Astrocyte of the spinal cord (primary cell): ENCODE results near the gene FBRS.

Experiments
- DNase-seq: peaks from one replicate; pipeline ENCODE4 v3.0.0; 2011; ENCODE audit warnings: low read depth, low spot score
- H3K4me3 ChIP-seq: 2 replicates; pipeline ENCODE4 v1.5.1; 2011; ENCODE audit warnings: low read depth, mild to moderate bottlenecking, low read length, moderate library complexity
- in situ Hi-C: cut with HindIII; loops from 2 replicates; pipeline ENCODE4 v1.10.0; 2017; ENCODE audit warnings: low sequenced_read_pairs
- TF ChIP-seq, protein P1 (sequence below): IDR thresholded peaks from 2 replicates; pipeline ENCODE4 v1.5.1; 2012; ENCODE audit warnings: low read depth, mild to moderate bottlenecking, low read length, inconsistent platforms

The FBRS gene

DNA sequence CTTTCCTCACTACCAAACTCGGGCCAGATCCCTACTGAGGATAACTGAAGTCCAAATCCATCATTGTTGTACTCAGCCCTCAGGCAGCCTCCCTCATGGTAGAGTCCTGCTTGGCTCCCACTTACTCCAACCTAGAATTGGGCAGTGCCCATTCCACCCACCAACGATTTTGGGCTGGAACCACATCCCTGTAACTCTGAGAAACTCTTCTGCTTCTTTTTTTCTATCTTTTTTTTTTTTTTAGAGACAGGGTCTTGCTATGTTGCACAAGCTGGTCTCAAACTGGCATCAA is 6.3 kb upstream of the FBRS start:
- TF ChIP-seq, protein P1, sequence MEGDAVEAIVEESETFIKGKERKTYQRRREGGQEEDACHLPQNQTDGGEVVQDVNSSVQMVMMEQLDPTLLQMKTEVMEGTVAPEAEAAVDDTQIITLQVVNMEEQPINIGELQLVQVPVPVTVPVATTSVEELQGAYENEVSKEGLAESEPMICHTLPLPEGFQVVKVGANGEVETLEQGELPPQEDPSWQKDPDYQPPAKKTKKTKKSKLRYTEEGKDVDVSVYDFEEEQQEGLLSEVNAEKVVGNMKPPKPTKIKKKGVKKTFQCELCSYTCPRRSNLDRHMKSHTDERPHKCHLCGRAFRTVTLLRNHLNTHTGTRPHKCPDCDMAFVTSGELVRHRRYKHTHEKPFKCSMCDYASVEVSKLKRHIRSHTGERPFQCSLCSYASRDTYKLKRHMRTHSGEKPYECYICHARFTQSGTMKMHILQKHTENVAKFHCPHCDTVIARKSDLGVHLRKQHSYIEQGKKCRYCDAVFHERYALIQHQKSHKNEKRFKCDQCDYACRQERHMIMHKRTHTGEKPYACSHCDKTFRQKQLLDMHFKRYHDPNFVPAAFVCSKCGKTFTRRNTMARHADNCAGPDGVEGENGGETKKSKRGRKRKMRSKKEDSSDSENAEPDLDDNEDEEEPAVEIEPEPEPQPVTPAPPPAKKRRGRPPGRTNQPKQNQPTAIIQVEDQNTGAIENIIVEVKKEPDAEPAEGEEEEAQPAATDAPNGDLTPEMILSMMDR, result no peak
- no peak for DNase-seq
- in situ Hi-C loops, result no loop called here
- H3K4me3 ChIP-seq, result peak overlapping the region; percentile 73

- TF ChIP-seq, protein P1, result no peak
These were observed 5.5 kb upstream of the FBRS start for GRCh38 chr16:30652718-30653117.

GRCh38 chr16:30654856-30655255 is 3.4 kb upstream of the FBRS start:
- H3K4me3 ChIP-seq, result no peak overlapping the region
- DNase-seq, result no peak
- in situ Hi-C loops, result no loop called here
- TF ChIP-seq, protein P1, result no peak

More at GRCh38 chr16:30652718-30653117, 5.5 kb upstream of the FBRS start:
- in situ Hi-C loops, result no loop called here
- no peak overlapping the region for H3K4me3 ChIP-seq
- no peak for DNase-seq

DNA sequence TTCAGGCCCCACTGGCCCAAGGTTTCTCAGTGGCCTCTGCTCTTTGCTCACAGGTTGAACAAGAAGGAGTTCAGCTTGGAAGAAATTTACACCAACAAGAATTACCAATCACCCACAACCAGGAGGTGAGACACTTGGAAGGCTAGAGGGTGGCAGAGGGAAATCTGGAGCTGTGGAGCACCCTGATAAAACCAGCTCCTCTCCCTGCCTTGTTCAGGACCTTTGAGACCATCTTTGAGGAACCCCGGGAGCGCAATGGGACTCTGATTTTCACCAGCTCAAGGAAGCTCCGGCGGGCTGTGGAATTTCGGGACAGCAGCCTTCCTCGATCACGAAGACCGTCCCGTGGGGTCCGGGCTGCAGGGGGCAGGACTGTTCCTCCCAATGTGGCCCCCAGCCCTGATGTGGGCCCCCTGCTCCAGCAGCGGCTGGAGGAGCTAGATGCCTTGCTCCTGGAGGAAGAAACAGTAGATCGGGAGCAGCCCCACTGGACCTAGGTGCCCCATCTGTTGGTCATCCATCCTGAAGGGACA is 2.4 kb upstream of the FBRS start:
- DNase-seq, result no peak
- in situ Hi-C loops, result no loop called here
- H3K4me3 ChIP-seq, result no peak overlapping the region

DNA sequence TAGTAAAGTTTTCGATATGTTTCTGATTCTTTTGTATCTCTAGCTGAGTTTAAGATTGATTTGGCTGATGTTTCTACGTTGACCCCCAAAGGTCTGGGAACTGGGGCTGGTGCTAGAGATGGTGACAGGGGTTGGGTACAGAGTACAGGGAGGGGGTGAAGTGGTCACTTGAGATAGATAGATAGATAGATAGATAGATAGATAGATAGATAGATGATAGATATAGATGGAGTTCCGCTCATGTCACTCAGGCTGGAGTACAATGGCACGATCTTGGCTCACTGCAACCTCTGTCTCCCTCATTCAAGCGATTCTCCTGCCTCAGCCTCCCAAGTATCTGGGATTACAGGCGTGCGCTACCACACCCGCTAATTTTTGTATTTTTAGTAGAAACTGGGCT is 1.8 kb upstream of the FBRS start:
- TF ChIP-seq, protein P1, result no peak
- in situ Hi-C loops, result no loop called here
- no peak overlapping the region for H3K4me3 ChIP-seq
- no peak for DNase-seq

More for the DNA sequence above, 2.4 kb upstream of the FBRS start:
- TF ChIP-seq, protein P1, result no peak

DNA sequence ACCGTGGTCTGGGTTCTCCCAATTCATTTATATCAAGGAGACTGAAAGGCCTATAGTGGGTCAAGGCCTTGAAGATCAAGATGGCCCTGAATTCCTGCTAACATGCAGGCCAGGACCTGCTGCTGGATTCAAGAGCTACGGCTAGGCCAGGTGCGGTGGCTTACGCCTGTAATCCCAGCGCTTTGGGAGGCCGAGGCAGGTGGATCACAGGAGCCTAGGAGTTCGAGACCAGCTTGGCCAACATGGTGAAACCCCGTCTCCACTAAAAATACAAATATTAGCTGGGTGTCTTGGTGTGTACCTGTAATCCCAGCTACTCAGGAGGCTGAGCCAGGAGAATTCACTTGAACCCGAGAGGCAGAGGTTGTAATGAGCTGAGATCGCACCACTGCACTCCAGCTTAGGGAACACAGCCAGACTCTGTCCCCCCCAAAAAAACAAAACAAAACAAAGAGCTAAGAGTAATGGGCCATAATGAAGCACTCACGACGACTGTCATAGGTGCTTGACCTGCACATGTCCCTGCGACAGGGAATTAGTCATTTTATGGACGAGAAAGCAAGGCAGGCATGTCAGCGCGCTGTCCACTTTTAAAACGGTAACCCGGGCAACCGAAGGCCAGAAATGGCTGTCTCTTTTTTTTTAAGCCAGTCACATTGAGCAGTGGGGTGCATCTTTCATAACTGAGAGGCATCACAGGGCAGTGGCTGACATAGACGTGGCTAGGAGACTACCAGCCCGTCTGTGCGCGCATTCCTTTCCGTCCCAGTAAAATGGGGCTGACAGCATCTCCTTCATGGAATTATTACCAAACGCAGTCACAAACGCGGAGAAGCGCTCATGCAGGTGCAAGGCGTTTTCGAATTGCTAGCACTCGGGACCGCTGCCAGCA is 1.0 kb upstream of the FBRS start:
- in situ Hi-C loops, result no loop called here
- H3K4me3 ChIP-seq, result peak overlapping the region; percentile 43
- DNase-seq, result no peak
- TF ChIP-seq, protein P1, result no peak
